ENCODE results near the gene CD163L1.

The CD163L1 gene

DNA sequence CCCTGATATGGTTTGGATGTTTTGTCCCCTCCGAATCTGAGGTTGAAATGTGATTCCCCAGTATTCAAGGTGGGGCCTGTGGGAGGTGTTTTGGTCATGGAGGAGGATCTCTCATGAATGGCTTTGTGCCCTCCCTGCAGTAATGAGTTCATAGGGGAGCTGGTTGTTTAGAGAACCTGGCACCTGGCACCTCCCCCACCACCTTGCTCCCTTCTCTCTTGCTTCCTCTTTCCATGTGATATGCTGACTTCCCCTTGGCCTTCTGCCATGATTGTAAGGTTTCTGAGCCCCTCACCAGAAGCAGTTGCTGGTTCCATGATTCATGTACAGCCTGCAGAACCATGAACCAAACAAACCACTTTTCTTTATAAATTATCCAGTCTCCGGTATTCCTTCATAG is 32.6 kb downstream of the CD163L1 start:
- no peaks in the 10 kb centered on the region for H3K79me2 ChIP-seq (ENCODE audit: insufficient read depth, low read length)
- H3K4me1 ChIP-seq (ENCODE audit: insufficient read depth, low read length, poor library complexity, severe bottlenecking) = no peaks in the 10 kb centered on the region
- H4K20me1 ChIP-seq (ENCODE audit: insufficient read depth, low read length, poor library complexity, severe bottlenecking) = no peaks in the 10 kb centered on the region
- H2AFZ ChIP-seq (ENCODE audit: low read length) = no peak overlapping the region
- no peaks in the 10 kb centered on the region for H3K36me3 ChIP-seq (ENCODE audit: insufficient read depth, low read length)
- H3K4me2 ChIP-seq (ENCODE audit: low read depth, low read length, poor library complexity, severe bottlenecking) = no peak overlapping the region
- H3F3A ChIP-seq (ENCODE audit: low read depth) = no peaks in the 10 kb centered on the region
- no peaks in the 10 kb centered on the region for H3K27me3 ChIP-seq (ENCODE audit: insufficient read depth, low read length, poor library complexity, severe bottlenecking)
- no peaks in the 10 kb centered on the region for H3K9me2 ChIP-seq (replicated peaks; ENCODE audit: low read depth, low read length)
- no peaks in the 10 kb centered on the region for H3K9me3 ChIP-seq (ENCODE audit: insufficient read depth, low read depth, low read length)
- H3K9ac ChIP-seq (ENCODE audit: low read depth, low read length, poor library complexity, severe bottlenecking) = no peak overlapping the region
- TF ChIP-seq EZH2phosphoT487 (IDR thresholded peaks at IDR 0.05; ENCODE audit: borderline replicate concordance) = no peak
- TF ChIP-seq, protein P1, sequence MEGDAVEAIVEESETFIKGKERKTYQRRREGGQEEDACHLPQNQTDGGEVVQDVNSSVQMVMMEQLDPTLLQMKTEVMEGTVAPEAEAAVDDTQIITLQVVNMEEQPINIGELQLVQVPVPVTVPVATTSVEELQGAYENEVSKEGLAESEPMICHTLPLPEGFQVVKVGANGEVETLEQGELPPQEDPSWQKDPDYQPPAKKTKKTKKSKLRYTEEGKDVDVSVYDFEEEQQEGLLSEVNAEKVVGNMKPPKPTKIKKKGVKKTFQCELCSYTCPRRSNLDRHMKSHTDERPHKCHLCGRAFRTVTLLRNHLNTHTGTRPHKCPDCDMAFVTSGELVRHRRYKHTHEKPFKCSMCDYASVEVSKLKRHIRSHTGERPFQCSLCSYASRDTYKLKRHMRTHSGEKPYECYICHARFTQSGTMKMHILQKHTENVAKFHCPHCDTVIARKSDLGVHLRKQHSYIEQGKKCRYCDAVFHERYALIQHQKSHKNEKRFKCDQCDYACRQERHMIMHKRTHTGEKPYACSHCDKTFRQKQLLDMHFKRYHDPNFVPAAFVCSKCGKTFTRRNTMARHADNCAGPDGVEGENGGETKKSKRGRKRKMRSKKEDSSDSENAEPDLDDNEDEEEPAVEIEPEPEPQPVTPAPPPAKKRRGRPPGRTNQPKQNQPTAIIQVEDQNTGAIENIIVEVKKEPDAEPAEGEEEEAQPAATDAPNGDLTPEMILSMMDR (conservative IDR thresholded peaks at IDR 0.05; ENCODE audit: low read length) = no peak
- H3K4me3 ChIP-seq (ENCODE audit: low read length, poor library complexity, severe bottlenecking) = no peak overlapping the region

- Histone ChIP-seq H3K9me3 (ENCODE audit: insufficient read depth, low read depth, low read length) (no peaks in the 10 kb centered on the region), H3K4me3 (ENCODE audit: low read length, poor library complexity, severe bottlenecking) (no peak overlapping the region), H2AFZ (ENCODE audit: low read length) (no peak overlapping the region), H3K36me3 (ENCODE audit: insufficient read depth, low read length) (no peaks in the 10 kb centered on the region), H3K4me1 (ENCODE audit: insufficient read depth, low read length, poor library complexity, severe bottlenecking) (no peaks in the 10 kb centered on the region), H3K27me3 (ENCODE audit: insufficient read depth, low read length, poor library complexity, severe bottlenecking) (no peaks in the 10 kb centered on the region), H3F3A (ENCODE audit: low read depth) (no peaks in the 10 kb centered on the region), H3K4me2 (ENCODE audit: low read depth, low read length, poor library complexity, severe bottlenecking) (no peak overlapping the region), H3K79me2 (ENCODE audit: insufficient read depth, low read length) (no peaks in the 10 kb centered on the region), H3K9ac (ENCODE audit: low read depth, low read length, poor library complexity, severe bottlenecking) (no peak overlapping the region), H3K9me2 (replicated peaks; ENCODE audit: low read depth, low read length) (no peaks in the 10 kb centered on the region), H4K20me1 (ENCODE audit: insufficient read depth, low read length, poor library complexity, severe bottlenecking) (no peaks in the 10 kb centered on the region)
- TF ChIP-seq, protein P1 (conservative IDR thresholded peaks at IDR 0.05; ENCODE audit: low read length) = no peak
- TF ChIP-seq EZH2phosphoT487 (IDR thresholded peaks at IDR 0.05; ENCODE audit: borderline replicate concordance) = no peak
Measured at GRCh38 chr12:7404275-7404674, 39.7 kb downstream of the CD163L1 start.

DNA sequence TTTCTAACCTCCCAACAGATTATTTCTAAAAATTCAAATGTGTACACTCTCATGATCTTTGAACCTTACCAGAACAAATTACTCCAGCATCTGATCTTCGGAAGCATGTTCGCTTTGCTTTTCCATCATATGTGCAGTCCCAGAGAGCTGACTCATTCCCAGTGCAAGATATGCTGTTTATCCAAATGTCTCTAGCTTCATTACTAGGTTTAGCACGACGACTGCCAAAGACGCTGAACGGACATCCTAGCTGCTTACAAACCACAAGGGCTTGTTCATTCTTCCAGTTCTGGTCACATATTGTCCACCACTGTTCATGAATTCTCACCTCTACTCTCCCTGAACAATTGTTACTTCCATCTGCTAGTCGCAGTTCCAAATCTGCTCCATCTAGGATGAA is 40.5 kb downstream of the CD163L1 start:
- Histone ChIP-seq H3K4me2 (ENCODE audit: low read depth, low read length, poor library complexity, severe bottlenecking) (no peak overlapping the region), H2AFZ (ENCODE audit: low read length) (no peak overlapping the region)

More for the DNA sequence above, 40.5 kb downstream of the CD163L1 start:
- Histone ChIP-seq H3K4me3 (ENCODE audit: low read length, poor library complexity, severe bottlenecking) (no peak overlapping the region), H3K9ac (ENCODE audit: low read depth, low read length, poor library complexity, severe bottlenecking) (no peak overlapping the region), H3K27me3 (ENCODE audit: insufficient read depth, low read length, poor library complexity, severe bottlenecking) (no peaks in the 10 kb centered on the region), H4K20me1 (ENCODE audit: insufficient read depth, low read length, poor library complexity, severe bottlenecking) (no peaks in the 10 kb centered on the region), H3K79me2 (ENCODE audit: insufficient read depth, low read length) (no peaks in the 10 kb centered on the region), H3K4me1 (ENCODE audit: insufficient read depth, low read length, poor library complexity, severe bottlenecking) (no peaks in the 10 kb centered on the region), H3K9me3 (ENCODE audit: insufficient read depth, low read depth, low read length) (no peaks in the 10 kb centered on the region), H3K9me2 (replicated peaks; ENCODE audit: low read depth, low read length) (no peaks in the 10 kb centered on the region), H3K36me3 (ENCODE audit: insufficient read depth, low read length) (no peaks in the 10 kb centered on the region), H3F3A (ENCODE audit: low read depth) (no peaks in the 10 kb centered on the region)
- TF ChIP-seq, protein P1 (conservative IDR thresholded peaks at IDR 0.05; ENCODE audit: low read length) = no peak
- no peak for TF ChIP-seq EZH2phosphoT487 (IDR thresholded peaks at IDR 0.05; ENCODE audit: borderline replicate concordance)
